ENCODE measurements around the gene NSUN2.

DNA sequence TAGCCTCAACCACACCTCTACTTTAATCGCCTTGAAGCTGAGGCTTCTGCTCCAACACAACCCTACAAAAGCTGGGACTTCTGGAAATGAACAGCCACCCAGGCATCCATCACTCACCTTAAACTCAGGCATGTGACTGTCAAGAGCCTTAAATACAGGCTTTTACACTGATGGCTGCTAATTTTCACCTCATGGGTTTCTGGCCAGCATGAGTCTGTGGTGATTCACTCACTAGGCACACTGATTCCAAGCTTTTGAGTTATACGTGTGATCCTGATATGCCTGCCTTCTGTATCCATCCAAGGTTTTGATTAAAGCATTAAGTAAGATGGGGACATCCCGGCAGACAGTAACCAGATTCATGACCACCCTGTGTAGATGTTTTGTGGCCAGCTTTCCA, 8.9 kb downstream of the NSUN2 start:
- TF ChIP-seq, protein P1, sequence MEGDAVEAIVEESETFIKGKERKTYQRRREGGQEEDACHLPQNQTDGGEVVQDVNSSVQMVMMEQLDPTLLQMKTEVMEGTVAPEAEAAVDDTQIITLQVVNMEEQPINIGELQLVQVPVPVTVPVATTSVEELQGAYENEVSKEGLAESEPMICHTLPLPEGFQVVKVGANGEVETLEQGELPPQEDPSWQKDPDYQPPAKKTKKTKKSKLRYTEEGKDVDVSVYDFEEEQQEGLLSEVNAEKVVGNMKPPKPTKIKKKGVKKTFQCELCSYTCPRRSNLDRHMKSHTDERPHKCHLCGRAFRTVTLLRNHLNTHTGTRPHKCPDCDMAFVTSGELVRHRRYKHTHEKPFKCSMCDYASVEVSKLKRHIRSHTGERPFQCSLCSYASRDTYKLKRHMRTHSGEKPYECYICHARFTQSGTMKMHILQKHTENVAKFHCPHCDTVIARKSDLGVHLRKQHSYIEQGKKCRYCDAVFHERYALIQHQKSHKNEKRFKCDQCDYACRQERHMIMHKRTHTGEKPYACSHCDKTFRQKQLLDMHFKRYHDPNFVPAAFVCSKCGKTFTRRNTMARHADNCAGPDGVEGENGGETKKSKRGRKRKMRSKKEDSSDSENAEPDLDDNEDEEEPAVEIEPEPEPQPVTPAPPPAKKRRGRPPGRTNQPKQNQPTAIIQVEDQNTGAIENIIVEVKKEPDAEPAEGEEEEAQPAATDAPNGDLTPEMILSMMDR (conservative IDR thresholded peaks at IDR 0.05 in 1 of 2, IDR thresholded peaks at IDR 0.05 in 1 of 2; ENCODE audit: extremely low read depth in 1 of 2, insufficient read depth in 1 of 2, low read depth in 1 of 2, low read length in 2 of 2): no peak
- no peak for TF ChIP-seq EZH2 (IDR thresholded peaks at IDR 0.05; ENCODE audit: borderline replicate concordance, low read length)

Measured in mammary epithelial cell (primary cell).